HG02970 (cell line): ENCODE data around the gene GALNT14.

Source experiments
- ATAC-seq: cut with Tn5 transposase; IDR thresholded peaks from one replicate; pipeline ENCODE4 v1.9.1; 2021; ENCODE audit warnings: mild to moderate bottlenecking, moderate library complexity, moderate number of reproducible peaks; ENCODE audit not compliant: unreplicated experiment, low FRiP score

The GALNT14 gene

GRCh38 chr2:30955516-30956132 lies 182.6 kb downstream of the GALNT14 start:
- ATAC-seq = no peak

DNA sequence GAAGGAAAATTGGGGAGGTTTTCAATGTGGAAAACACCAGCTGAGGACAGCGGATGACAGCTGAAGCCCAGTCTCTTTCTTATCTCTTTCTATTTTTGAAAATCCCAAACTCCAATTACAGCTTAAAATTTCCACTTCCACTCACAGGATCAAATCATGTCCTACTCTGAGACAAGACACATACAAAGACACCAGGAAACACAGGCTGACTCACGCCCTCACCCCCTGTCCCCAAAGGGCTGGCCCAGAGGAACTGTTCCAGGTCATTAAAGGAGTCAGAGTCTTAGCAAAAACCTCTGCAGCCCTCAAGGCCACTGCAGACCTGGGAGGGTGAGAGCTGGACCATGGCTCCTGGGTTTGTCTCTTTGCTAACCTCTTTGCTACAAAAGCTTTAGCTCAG lies 187.9 kb downstream of the GALNT14 start:
- ATAC-seq = no peak

DNA sequence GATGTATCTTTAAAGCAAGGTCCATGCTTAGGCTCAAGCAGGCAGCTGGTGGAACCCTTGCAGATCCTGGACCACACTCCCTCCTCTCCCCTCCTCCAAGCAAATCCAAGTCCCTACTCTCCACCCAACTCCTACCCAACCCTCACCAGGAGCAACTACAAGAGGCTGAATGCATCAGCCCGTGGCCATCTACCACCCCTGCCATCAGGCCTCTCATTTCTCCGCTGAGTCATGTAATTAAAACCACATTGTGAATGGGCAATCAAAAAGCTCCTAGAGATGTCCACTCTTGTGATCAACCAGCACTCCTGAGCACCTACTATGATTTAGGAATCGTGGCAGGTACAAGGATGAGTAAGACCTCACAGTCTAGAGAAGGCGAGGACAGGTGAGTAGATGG lies 188.8 kb downstream of the GALNT14 start:
- no peak for ATAC-seq

GRCh38 chr2:30948857-30949256 lies 189.4 kb downstream of the GALNT14 start:
- ATAC-seq = no peak

- ATAC-seq = no peak
Observed at GRCh38 chr2:30948130-30948529, 190.1 kb downstream of the GALNT14 start.

GRCh38 chr2:30947686-30948085 lies 190.6 kb downstream of the GALNT14 start:
- no peak for ATAC-seq

DNA sequence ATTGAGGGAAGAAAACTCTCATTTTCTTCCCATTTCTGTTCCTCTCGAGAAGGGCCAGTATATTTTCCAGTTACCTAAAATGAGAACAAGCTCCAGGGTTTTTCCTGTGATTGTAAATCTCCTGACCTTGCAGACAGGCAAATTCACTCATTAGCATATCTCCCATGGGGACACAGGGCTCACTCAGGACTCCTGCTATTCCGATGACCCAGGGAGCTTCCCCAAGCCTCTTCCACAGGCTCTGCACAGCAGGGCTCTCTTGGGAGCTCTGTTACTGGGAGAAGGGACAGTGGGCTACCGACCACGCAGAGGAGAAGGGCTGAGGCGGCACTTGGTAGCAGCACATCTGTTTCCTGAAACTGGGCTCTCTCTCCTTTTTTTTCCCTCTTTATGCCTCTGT lies 195.8 kb downstream of the GALNT14 start:
- ATAC-seq = no peak

DNA sequence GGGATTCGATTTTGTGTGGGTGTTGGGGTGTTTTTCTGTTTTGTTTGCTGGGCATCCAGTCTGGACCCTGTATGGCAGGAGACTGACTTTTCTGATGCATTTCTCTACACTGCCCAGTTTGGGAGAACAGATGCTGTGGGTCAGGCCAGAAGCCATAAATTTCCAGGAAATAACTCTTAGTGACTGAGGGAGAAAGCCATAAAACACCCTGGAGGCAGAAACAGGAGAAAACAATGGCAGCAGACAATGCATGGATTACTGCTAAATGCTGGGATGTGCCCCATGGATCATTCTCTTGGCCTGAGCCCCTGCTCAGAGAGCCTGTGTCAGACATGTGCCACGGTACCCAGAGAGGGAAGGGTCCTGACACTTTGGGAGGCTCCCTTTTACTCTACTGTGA lies 197.4 kb downstream of the GALNT14 start:
- no peak for ATAC-seq

GRCh38 chr2:30939364-30939763 lies 198.9 kb downstream of the GALNT14 start:
- ATAC-seq = no peak

DNA sequence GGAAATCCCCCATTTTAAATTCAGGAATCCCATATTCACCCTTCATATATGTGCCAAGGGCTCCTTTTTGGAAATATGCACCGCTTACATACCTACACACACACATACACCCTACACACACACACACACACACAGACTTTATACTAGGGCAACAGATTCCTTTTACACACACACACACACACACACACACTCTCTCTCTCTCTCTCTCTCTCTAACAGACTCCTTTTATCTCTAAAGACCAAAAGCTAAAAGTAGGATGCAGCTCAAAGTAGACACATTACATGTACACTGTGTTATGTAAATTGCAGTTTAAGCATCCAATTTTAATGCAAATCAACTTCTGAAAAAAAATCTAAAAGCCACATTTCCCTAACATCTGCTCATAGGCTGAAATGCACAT lies 200.0 kb downstream of the GALNT14 start:
- ATAC-seq = no peak

DNA sequence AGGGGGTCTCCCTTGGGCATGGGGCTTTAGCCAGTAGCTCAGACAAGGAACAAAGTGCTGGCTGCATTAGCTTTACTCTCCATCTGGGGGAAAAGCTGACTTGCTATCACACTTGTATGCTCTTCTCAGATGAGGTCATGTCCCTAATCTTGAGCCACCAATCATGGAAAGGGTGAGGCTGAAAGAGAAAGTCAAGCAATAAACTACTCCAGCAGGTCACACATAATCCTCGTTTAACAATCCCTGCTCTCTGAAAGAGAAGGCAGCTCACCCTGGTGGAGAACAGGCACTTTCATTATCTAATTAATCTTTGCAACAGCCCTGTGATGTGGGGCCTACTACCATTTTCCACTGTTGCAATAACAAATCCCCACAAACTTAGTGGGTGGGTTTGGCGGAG lies 201.3 kb downstream of the GALNT14 start:
- no peak for ATAC-seq

GRCh38 chr2:30935795-30936194 lies 202.4 kb downstream of the GALNT14 start:
- no peak for ATAC-seq

GRCh38 chr2:30934066-30934465 lies 204.2 kb downstream of the GALNT14 start:
- no peak for ATAC-seq

- no peak for ATAC-seq
Observed at GRCh38 chr2:30933496-30933895, 204.7 kb downstream of the GALNT14 start.

DNA sequence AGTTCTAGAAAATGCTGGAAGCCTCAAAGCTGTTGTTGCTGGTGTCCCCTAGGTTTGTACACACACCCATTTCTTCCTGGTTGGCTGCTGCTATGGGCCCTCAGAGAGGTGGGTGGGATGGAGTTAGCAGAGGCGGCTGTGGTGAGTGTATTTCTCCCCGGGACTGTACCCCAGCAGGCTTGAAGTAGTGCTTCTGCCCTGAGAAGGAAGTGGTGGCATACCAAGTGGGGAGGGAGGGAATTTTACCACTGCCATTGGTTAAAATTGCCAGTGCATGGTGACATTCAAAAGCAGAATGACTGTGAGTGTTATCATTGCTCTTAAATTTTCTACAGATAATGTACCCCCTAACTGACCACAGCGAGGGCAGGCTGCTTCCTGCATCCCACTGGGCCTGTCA lies 205.4 kb downstream of the GALNT14 start:
- no peak for ATAC-seq

- no peak for ATAC-seq
Observed at GRCh38 chr2:30931841-30932407, 206.3 kb downstream of the GALNT14 start.

DNA sequence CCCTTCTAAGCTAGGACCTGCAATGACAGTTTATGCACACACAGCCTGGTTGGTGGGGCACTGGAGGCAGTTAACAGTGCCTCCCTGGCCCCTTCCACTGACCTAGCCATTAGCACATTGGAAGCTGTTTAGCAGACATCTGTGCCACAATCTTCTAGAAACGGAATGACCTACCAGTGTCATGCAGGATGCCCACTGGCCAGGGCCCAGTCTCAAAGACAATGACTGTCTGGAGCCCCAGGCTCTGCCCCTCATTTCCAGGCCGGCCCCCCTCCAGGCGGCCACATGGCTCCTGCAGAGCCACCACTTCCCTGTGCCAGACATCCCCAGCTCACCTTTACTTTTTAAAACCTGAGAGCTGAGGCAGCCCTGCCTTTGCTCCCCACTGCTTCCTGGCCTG lies 207.5 kb downstream of the GALNT14 start:
- ATAC-seq = no peak

DNA sequence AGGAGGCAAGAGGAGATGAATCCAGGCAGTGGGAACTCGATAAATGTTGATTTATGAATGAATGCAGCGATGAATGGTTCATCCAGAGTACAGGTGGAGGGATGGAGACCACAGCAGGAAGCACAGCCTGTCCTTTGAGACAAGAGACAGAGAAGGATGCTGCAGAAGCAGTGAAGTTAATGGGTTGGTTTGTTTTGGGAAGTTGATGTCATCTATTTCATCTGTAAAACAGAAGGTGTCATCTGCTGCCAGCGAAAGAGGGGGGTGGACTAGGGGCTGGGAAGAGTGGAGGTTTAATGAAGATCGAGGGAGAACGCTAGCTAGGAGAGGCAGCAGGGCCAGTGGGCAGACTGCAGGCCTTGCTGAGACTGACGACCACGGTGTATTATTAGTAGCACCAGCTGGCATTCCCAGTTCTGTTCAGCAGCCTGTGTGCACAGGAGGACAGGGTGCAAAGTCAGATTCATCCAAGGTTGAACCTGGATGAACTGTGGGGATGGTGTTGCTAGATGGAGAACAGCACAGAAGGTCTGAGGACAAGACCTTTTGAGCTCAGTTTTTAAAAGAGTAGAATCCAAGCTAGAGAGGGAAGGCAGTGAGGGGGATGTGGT lies 210.7 kb downstream of the GALNT14 start:
- no peak for ATAC-seq

GRCh38 chr2:30926606-30927005 lies 211.6 kb downstream of the GALNT14 start:
- ATAC-seq = no peak

- ATAC-seq = no peak
Observed at GRCh38 chr2:30923623-30924022, 214.6 kb downstream of the GALNT14 start.

DNA sequence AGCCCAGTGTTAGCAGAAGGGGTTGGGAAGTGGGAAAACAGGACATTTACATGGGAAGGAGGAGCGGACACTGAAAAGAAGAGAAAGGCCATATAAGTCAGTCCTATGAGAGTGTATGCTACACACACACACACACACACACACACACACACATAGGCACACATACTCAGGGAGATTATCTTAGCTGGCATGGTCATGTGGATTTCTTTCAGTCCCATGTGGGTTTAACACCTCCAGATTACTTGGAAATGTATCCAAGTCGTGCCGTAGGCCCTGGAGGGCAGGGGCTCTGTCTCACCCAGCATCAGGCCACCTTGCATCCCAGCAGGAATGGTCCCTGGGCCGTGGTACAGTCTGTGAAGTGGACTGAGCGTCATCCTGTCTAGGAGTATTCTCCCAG lies 217.7 kb downstream of the GALNT14 start:
- ATAC-seq = no peak

DNA sequence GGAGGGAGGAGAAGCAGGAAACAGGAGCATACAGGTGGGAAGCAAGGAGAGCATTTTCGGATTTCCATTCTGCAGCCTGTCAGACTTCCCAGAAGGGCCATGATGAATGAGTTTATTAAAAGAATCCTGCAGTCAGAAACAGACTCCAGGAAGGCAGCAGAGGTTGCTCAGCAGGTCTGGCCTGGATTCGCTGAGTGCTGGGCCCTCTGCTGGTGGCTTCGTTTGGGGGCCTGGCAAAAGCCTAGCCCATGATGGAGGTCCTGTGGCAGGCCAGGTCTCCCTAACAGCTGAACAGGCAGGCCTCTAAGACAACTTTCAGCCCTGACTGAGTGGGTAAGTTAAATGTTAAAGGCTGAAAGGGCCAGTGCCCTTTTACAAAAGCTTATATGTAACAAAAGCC lies 222.8 kb downstream of the GALNT14 start:
- ATAC-seq = no peak
